GM19452 (cell line): ENCODE measurements around the gene NRL.

Experiments
- ATAC-seq: cut with Tn5 transposase; IDR thresholded peaks from one replicate; pipeline ENCODE4 v1.9.1; 2021; ENCODE audit not compliant: unreplicated experiment

The NRL gene

DNA sequence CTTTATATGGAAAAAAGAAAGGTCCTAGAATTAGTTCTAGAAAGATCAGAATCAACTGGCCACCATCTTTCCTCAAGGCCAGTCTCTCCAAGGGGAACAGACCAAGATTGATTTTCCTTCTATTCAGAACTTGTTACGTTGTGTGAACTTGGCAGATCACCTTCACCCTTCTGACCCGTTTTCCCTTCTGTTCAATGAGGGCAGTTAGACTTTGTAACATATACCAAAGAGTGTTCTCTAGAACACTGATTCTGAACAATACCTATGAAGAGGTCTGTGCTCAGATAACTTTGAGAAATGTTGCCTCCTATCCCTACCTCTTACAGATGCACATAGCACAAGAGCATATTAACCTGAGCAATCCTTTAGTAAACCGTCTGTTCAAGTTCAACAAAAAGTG, 31.3 kb downstream of the NRL start:
- ATAC-seq = no peak

DNA sequence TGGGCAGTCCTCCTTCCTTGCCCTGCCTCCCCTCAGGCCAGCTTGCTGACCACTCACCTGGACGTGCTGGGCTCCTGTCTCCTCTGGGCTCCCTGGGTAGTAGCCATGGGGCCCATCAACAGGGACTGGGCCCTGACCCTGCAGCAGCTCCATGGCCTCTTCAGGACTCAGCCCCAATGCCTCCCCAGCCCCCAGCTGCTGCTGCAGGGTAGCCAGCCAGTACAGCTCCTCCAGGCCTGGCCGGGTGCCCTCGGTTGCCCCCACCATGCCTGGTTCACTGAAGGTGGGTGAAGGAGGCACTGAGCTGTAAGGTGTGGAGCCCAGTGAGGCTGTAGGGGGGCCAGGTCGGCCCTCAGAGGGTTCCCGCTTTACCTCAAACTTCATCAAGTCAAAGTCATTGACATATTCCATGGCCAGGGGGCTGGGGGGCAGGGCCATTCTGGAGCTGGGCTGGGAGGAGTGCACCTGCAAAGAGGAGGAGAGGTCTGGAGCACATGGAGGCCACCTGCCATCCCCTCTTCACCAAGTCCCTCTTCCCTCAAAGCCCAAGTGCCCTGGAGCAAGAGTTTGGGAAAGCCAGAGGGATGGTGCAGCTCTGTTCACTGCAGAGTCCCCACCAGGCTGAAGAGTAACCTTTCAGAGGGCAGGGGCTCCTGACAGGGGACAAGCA, 32.2 kb downstream of the NRL start:
- no peak for ATAC-seq

DNA sequence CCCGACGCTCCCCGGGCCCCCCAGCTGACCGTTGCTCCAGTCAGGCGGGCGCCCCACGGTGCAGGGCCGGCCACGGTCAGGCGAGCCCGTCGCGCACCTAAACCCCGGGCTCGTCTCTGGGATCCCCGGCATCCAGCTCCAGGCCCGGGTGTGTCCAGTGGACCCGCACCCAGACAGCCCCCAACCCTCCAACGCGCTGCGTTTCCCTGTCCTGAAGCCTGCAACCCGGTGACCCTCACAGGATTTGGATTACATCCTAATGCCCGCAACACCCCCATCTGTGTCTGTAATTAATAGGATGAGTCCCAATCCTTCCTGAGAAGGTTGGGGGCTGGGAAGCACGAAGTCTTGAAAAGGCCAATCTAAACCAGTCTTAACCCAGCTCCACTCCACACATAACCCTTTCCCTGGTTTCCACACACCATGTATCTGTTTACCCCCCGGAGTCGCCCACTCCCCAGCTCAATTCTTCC, 33.0 kb downstream of the NRL start:
- ATAC-seq = no peak

DNA sequence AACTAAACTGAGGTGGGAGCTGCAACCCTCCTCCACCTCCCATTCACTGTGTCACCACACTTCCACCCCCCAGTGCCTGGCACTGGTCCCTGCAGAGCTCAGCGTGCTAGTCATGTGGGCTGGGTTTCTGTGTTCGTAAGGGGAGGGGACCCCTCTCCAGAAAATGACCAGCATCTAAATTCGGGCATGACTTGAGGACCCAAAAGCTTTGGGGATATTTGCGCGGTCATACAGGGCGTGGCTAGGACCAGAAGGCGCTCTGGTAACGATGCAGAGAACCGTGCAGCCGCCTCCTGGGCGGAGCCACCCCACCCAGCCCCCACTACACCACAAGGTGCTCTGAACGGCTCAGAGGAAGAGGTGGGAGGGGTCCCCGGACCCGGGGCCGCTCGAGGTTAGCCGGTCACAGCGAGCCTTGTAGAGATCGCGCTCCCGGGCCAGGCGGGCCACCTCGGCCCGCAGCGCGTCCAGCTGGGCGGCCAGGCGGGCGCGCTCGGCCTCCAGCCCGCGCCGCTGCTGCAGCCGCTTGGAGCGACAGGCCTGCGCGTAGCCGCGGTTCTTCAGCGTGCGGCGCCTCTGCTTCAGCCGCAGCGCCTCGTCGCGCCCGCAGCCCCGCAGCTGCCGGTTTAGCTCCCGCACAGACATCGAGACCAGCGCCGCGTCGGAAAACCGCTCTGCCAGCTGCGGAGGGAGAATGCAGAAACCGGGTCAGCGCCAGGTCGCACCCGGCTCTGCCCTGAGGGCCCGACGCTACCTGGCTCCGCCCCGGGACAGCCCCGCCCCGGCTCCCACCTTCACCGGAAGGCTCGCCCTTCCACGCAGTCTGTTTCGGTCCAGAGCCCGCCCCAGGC, 33.6 kb downstream of the NRL start:
- ATAC-seq = peak; percentile 81

DNA sequence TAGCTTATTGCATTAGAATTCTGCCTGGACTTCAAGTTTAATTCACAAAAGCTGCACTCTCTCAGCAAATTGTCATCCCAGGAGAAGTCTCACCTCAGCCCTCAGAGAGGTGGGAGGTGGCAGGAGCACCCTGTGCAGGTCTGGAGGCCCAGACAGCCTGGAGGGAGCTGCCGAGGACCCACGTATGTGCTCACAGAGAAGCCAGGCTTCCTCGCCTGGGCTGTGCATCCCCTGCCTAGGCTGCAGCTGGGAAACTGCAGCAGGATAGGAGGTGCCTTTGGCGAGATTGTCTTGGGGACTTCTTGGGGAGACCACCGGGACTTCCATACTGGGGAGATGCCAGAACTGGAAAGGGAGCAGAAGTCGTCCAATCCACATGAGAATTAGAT, 34.6 kb downstream of the NRL start:
- no peak for ATAC-seq

DNA sequence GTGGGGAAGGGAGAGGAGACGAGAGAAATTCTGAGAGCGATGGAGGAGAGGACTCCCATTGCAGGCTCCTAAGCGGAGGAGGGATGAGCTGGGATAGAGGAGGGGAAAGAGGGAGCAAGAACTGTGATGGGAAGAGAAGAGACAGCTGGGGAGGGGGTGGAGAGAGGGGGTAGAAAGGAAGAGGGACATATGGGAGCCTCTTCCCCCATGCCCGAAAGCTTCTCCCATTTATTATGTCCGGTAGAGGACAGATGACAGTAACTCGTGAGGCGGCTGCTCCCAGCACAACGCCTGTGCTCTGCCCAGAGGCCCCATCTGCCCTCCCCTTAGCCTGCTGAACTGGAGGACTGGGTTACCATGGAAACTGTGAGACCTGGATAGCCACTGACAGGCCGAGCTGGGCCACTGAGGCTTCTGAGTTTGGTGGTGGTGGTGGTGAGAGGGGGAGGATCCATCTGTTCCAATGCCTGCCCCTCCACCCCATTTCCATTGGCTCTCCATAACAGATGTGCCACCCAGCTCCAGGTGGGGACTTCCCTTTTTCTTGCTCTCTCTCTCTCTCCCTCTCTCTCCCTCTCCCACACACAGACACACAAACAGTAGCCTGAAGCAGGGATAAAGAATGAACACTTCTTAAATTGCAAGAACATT, 35.1 kb downstream of the NRL start:
- ATAC-seq = no peak

DNA sequence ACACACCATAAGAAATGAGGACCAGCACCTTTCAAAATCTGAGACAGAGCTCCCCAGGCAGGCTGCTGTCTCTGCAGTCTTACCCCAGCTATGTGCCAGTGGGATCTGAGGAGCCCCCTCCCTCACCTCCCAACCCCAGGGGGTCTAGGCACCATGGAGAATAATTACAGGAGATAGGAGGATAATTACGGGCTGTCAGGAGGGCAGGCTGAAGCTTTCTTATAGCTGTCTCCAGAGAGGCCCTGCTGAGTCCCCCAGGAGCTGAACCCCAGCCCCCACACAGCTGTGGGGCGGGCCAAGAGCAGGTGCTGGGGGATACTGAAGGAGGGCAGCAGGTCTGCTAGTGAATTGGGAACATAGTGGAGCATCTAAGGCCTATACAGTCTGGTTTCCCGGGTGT, 36.6 kb downstream of the NRL start:
- no peak for ATAC-seq

DNA sequence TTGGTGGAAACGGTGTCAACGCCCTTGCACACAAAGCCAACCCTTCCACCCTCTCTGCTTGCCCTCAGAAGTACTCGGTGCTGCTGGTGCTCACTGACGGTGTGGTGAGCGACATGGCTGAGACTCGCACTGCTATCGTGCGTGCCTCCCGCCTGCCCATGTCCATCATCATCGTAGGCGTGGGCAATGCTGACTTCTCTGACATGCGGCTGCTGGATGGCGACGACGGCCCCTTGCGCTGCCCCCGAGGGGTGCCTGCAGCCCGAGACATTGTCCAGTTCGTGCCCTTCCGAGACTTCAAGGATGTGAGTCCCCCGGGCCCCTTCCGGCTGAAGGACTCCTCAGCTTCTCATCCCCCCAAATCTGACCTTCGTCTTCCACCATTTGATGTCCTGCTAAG, 37.7 kb downstream of the NRL start:
- ATAC-seq = no peak

DNA sequence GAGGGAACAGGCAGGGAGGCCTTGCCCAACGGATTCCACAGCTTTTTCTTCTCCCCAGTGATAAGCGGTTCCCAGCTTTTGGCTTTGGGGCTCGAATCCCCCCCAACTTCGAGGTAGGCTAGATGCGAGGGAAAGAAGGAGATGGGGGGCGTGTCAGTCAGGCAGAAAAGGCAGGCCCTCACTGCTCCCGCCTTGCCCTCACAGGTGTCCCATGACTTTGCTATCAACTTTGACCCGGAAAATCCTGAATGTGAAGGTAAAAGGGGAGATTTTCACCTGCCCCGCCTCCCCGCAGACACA, 38.5 kb downstream of the NRL start:
- ATAC-seq = no peak

DNA sequence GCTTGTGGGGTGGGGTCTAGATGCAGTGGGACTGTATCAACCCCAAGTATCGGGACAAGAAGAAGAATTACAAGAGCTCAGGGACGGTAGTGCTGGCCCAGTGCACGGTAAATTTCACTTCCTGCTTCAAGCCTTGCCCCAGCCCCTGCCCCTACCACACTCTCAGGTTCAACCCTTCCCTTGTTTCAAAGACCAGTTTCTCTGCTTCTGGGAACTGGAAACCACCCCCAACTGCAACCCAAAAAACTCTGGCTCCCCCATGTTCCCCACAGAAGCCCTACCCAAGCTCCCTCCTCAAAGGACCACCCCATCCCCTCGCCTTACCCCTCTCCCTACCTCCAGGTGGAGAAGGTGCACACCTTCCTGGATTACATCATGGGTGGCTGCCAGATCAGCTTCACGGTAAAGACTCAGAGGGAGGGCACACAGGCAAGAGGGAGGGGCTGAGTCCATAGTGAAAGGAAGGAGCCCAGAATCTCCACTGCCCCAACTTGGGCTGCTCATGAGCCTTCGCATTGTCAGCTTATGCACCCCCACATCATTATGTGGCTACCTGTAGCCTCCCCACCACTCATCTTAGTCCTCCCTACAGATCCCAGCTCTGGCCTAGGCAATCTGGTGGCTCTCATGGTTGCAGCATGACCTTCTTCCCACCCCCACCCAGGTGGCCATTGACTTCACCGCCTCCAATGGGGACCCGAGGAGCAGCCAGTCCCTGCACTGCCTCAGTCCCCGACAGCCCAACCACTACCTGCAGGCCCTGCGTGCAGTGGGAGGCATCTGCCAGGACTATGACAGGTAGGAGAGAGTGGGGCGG, 39.1 kb downstream of the NRL start:
- ATAC-seq = no peak

DNA sequence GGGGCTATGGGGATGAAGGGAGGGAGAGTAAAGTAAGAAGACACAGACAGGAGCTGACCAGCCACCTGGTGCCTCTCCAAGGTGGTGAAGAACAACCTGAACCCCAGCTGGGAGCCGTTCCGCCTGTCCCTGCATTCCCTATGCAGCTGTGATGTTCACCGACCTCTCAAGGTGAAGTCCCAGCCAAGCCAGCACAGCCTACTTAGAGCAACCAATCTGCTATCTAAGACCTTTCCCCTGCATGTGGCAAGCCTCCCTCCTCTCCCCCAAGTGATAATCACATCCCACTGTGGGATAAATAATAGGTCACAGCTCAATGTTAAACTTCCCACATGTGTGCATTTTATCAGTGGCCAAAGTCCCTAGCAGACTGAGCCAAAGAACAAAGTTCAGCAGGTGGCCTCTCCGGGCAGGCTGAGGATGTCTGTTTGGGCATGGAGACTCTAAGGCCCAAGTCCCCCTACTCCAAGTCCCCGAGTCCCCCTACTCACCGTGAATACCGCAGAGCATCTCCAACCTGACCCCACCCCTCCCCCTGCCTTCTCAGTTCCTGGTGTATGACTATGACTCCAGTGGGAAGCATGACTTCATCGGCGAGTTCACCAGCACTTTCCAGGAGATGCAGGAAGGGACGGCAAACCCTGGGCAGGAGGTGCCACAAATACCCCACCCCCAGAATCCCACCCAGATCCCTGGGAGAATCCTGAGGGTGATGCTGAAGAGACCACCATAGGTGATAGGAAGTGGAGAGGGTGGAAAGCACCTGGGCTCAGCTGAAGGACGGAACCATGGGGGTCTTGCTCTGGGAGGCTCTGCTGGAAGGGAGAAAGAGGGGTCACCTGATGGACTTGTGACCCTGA, 39.9 kb downstream of the NRL start:
- no peak for ATAC-seq

DNA sequence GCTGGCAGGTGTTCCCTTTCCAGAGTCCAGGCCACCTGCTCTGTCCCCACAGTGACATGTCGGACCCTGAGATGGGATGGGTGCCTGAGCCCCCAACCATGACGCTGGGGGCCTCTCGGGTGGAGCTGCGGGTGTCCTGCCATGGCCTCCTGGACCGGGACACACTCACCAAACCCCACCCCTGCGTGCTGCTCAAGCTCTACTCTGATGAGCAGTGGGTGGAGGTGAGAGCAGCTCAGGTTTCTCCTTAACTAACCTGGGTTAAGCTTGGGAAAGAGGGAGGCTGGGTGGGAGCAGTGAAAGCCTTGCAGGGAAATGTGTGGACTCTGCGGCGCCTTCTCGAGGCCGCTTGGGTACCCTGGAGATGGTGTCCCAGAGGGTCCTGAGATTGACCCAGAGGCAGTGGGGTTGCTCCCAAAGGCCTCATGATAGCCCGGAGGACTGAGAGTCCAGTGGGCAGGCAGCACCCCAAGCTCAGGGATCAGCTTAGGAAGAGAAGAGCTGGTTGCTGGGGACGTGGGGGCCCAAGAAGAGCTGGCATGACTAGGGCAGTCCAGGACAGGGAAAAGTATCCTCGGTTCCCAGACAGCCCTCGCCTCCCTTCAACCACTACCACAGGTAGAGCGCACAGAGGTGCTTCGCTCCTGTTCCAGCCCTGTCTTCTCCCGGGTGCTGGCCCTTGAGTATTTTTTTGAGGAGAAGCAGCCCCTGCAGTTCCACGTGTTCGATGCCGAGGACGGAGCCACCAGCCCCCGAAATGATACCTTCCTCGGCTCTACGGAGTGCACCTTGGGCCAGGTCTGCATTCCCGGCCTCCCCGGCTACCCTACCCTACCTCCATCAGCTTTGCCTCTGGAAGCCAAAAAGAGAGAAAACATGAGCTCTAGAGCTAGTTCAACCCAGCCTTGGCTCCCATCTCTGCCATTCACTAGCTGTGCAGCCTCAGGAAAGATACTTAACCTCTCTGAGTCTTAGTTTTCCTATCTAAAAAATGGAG, 41.6 kb downstream of the NRL start:
- no peak for ATAC-seq

DNA sequence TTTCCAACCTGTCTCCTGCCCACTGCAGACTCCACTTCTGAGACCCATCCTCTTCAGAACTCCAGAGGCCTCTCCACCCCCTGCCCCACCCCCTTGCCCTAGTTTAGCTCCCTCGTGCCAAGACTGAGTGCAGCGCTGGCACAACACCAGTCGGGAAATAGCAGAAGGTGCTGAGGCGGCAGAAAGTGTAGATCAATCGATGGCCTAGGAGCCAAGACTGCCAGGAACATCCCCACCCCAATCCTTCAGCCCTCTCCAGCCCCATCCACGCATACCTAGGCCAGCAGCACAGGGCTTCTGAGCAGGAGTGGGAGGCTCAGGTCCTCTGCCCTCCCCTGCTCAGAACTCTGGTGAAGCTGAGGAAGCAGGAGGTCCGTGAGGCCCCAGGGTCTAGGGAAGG, 42.3 kb downstream of the NRL start:
- no peak for ATAC-seq

DNA sequence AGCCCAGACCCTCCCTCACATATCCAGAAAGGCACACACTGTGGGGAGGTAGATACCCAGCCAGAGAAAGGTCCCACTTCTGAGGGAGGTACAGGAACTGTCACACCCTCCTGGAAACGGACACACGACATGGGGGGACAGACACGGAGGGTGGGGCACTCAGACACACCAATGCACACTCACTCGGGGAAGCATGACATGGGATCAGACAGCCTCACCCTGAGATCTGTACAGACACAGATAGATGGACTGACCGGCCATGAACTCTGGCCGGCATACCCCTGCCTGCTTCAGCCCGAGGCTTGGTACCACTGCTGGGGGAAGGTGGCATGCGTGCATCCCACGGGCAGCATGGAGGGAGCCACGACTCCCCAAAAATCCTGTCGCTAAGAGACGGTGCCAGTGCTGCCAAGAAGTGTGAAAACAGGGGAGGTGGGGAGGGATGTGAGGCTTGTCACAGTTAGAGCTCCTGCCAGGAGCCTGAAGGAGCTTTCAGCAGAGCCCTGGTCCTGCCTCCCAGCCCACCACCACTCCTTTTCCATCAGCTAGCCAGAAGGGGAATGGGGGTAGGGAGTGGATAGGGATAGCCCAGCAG, 42.8 kb downstream of the NRL start:
- no peak for ATAC-seq

DNA sequence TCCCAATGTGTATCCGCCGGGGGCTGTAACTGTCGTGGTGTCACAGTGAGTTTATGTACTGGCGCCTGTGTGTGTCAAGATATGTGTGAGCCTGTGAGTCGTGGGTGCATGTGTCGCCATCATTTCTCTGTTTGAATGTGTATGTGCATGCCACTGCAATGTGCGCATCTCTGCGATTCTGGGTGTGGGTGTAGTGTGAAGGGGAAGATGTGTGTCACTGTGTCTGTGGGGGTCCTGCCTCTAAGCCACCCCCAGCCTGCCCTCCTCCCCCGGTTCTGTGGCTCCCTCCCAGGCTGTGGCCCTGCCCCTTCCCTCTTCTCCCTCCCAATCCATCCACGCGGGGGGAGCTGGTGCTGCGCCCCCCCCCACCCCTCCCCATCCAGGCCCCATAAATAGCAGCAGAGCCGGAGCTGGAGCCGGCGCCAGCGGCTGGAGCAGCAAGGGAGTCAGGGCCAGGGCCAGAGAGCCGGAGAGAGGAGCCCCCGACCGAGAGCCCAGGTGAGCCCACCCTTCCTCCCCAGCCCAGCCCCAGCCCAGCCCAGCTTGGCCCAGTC, 43.5 kb downstream of the NRL start, which contains the start of gene CPNE6:
Gene CPNE6 (plus strand): TSS at position 419 of the 554 bp plus-strand sequence. CDS start 1,375 bp downstream, outside the sequence.
- ATAC-seq = no peak

DNA sequence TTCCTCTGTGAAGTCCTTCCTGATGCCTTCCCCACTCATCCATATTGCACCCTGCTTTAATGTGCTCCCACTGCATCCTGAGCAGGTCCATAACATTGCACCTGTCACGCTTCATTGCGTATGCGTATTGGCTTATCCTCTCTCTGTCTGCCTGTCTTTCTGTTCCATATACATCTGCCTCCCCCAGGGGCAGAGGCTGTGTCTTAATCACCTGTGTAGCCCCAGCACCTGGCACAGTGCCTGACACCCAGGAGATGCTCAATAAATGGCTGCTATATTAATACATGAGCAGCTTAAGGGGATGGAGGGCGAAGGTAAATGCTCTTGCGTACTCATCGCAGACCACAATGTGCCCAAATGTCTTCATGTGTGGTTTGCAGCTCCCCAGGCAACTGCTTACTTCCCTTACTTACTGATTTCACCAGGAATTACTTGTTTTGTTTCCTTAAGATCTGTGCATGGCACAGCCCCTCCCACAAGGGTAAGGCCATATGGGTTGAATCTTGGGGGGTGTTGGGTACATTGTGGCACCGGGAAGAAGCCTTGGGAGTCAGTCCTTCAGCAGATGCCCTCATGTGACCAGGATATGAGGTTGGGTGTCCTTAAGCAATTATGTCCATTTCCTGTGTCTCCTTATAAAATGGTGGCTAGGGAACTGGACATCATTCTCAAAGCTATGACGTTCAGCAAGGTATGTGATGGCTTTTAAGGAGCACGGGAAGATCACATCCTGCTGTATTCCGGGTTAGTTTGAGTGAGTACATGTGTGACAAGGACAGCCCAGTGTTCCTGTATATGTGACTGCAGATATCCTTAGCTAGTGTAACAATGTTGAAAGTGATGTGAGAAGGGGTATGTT, 44.2 kb downstream of the NRL start:
- ATAC-seq = no peak

DNA sequence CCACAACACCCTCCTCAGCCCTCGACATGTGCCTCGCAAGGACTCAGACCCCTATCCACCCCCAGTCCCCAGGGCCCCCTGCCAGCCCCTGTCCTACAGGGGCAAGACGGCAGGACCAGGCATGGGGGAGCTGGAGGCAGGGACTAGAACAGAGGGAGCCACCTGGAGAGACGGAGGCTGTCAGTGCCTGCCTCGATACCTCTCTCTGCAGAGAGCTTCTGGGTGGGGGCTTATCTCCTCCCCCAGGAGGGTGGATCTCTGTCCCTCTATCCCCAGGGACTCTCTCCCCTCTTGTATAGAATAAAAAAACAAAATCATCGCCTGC, 45.4 kb downstream of the NRL start:
- no peak for ATAC-seq
